Measurements from ENCODE around the gene RGS12.

Gene RGS12

DNA sequence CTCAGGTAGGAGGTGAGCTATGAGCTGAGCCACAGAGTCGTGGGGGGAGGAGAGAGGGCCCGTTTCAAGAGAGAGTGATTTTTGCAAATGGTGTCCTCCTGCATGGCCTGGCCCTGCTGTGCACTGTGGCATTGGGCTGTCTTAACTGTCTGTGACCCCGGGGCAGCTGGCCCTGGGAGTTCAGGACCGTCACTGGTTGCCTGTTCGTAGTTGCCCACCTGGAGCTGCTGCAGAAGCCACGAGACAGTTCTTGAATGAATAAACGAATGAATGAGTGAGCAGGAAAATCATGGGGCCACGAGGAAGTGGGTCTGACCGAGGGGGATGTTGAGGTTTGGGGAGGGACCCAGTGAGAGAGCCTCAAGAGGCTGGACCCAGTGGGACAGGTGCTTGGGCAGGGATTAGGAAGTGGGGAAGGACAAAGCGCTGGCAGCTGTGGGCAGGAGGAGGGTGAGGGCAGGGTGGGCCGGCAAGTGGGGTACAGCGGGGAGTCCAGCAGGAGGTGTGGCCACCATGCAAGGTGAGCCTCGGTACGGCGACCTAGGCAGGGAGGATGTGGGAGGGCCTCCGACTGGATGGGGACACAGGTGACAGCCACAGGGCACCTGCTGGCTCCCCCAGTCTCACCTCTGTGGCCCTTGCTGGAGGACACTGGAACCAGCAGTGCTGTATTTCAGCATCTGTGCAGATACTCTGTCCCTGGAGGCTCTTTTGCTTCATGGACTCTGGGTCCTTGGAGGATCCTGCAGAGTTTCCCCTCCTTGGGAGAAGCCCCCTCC lies 10.2 kb downstream of the RGS12 start:
- Histone ChIP-seq H3K4ac (ENCODE audit: low read depth, low read length) (no peak overlapping the region), H4K12ac (ENCODE audit: low read depth, low read length) (no peak overlapping the region), H2AK5ac (ENCODE audit: low read length) (no peak overlapping the region), H2BK120ac (ENCODE audit: insufficient read depth, low read length, poor library complexity) (no peak overlapping the region), H3K4me2 (ENCODE audit: low read length) (no peak overlapping the region), H3K36me3 (ENCODE audit: control insufficient read depth in 1 of 2, insufficient read depth in 2 of 2, low read length in 2 of 2) (no peaks in the 10 kb centered on the region), H3K4me1 (ENCODE audit: control insufficient read depth in 1 of 2, insufficient read depth in 2 of 2, low read length in 2 of 2) (peaks cover 0 to 3% of the 10 kb centered on the region in 2 experiments), H3K27me3 (ENCODE audit: insufficient read depth, low read length) (no peaks in the 10 kb centered on the region), H3K79me2 (ENCODE audit: control insufficient read depth, insufficient read depth, low read length, poor library complexity) (no peaks in the 10 kb centered on the region), H3K14ac (ENCODE audit: low read length) (no peak overlapping the region), H3K27ac (ENCODE audit: low read depth, low read length) (no peak overlapping the region), H3K9ac (ENCODE audit: low read length) (no peak overlapping the region), H3K18ac (ENCODE audit: low read length) (no peak overlapping the region), H3K23ac (ENCODE audit: low read length) (no peak overlapping the region), H3K4me3 (ENCODE audit: low read depth, low read length) (no peak overlapping the region), H2AFZ (ENCODE audit: insufficient read depth, low read length, poor library complexity) (no peak overlapping the region), H2BK5ac (ENCODE audit: low read depth, low read length, poor library complexity) (no peak overlapping the region), H4K8ac (ENCODE audit: low read depth, low read length) (no peak overlapping the region), H2BK12ac (ENCODE audit: low read length) (no peak overlapping the region), H3K9me3 (ENCODE audit: insufficient read depth, low read depth, low read length) (peaks cover 2% of the 10 kb centered on the region), H3K79me1 (ENCODE audit: low read length) (no peaks in the 10 kb centered on the region), H4K91ac (ENCODE audit: low read depth, low read length) (no peak overlapping the region)
- no CpG with 5 or more reads among the region's 16 CpGs for WGBS (ENCODE audit: extremely low coverage, insufficient coverage, insufficient read length)
- no peak for DNase-seq

DNA sequence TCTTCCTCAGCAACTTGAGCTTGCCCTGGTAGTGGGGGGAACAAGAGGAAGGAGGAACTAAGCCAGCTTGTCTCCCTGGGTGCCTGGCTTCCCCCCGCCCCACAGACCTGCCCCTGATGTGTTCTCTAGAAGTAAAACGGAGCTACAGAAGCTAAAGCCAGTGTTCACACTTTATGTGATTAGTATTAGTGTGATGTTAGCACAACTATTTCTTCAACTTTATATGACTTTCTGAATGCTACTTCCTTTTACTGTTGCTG lies 10.7 kb downstream of the RGS12 start:
- Histone ChIP-seq H2AFZ (ENCODE audit: insufficient read depth, low read length, poor library complexity) (no peak overlapping the region), H3K79me2 (ENCODE audit: control insufficient read depth, insufficient read depth, low read length, poor library complexity) (no peaks in the 10 kb centered on the region), H3K27ac (ENCODE audit: low read depth, low read length) (no peak overlapping the region), H3K14ac (ENCODE audit: low read length) (no peak overlapping the region), H3K9ac (ENCODE audit: low read length) (no peak overlapping the region), H3K9me3 (ENCODE audit: insufficient read depth, low read depth, low read length) (peaks cover 2% of the 10 kb centered on the region), H3K18ac (ENCODE audit: low read length) (no peak overlapping the region), H3K4ac (ENCODE audit: low read depth, low read length) (no peak overlapping the region), H3K23ac (ENCODE audit: low read length) (no peak overlapping the region), H2BK5ac (ENCODE audit: low read depth, low read length, poor library complexity) (no peak overlapping the region), H3K4me2 (ENCODE audit: low read length) (no peak overlapping the region), H2BK12ac (ENCODE audit: low read length) (no peak overlapping the region), H4K91ac (ENCODE audit: low read depth, low read length) (no peak overlapping the region), H4K12ac (ENCODE audit: low read depth, low read length) (no peak overlapping the region), H3K36me3 (ENCODE audit: control insufficient read depth in 1 of 2, insufficient read depth in 2 of 2, low read length in 2 of 2) (no peaks in the 10 kb centered on the region), H2AK5ac (ENCODE audit: low read length) (no peak overlapping the region), H4K8ac (ENCODE audit: low read depth, low read length) (no peak overlapping the region), H2BK120ac (ENCODE audit: insufficient read depth, low read length, poor library complexity) (no peak overlapping the region), H3K4me1 (ENCODE audit: control insufficient read depth in 1 of 2, insufficient read depth in 2 of 2, low read length in 2 of 2) (peaks cover 0 to 3% of the 10 kb centered on the region in 2 experiments), H3K27me3 (ENCODE audit: insufficient read depth, low read length) (no peaks in the 10 kb centered on the region), H3K79me1 (ENCODE audit: low read length) (no peaks in the 10 kb centered on the region), H3K4me3 (ENCODE audit: low read depth, low read length) (no peak overlapping the region)
- no CpG with 5 or more reads among the region's 2 CpGs for WGBS (ENCODE audit: extremely low coverage, insufficient coverage, insufficient read length)
- no peak for DNase-seq

DNA sequence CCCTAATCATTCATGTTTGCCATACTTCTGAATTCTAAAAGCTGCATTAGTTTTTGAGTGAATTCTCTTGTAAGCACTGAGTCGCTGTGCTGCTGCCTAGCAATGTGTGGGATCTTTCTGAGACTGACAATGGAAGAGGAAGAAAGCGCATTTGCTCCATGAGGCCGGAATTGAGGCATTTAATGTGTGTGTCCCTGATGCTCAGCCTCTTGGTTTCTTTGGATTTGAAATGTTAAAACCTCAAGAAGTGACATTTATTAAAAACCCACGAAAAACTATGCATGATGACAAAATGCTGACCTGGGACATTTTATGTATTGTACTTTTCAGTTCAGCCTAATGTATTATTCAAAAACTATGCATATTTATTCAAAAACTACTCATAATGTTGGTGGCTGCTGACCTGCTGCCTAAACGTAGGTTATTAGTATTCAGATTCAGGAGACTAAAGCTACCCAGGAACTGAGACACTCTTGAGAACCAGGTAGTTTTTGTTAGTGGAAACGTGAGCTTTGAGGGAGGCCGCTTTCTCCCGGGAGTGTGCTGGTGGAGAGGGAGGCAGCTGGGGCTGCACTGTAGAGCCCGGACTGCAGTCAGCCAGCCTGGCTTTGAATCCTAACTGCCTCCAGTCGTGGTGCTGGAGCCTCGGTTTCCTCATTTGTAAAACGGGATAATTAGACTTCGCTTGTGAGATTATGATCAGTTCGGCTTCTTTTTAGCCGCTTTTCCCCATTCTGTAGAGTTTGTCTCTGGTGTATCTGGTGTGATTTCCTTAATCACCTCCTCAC lies 11.3 kb downstream of the RGS12 start:
- no peak overlapping the region for H4K8ac ChIP-seq (ENCODE audit: low read depth, low read length)
- H3K9ac ChIP-seq (ENCODE audit: low read length) = no peak overlapping the region
- no peak for DNase-seq
- no peak overlapping the region for H2BK120ac ChIP-seq (ENCODE audit: insufficient read depth, low read length, poor library complexity)
- H3K27ac ChIP-seq (ENCODE audit: low read depth, low read length) = no peak overlapping the region
- H4K12ac ChIP-seq (ENCODE audit: low read depth, low read length) = no peak overlapping the region
- no peak overlapping the region for H2BK5ac ChIP-seq (ENCODE audit: low read depth, low read length, poor library complexity)
- no peak overlapping the region for H3K4me2 ChIP-seq (ENCODE audit: low read length)
- no peak overlapping the region for H2AFZ ChIP-seq (ENCODE audit: insufficient read depth, low read length, poor library complexity)
- no peak overlapping the region for H3K23ac ChIP-seq (ENCODE audit: low read length)
- H3K4me1 ChIP-seq (ENCODE audit: control insufficient read depth in 1 of 2, insufficient read depth in 2 of 2, low read length in 2 of 2) = peaks cover 0 to 3% of the 10 kb centered on the region in 2 experiments
- no peak overlapping the region for H3K4me3 ChIP-seq (ENCODE audit: low read depth, low read length)
- no peak overlapping the region for H2AK5ac ChIP-seq (ENCODE audit: low read length)
- no peaks in the 10 kb centered on the region for H3K27me3 ChIP-seq (ENCODE audit: insufficient read depth, low read length)
- no peak overlapping the region for H4K91ac ChIP-seq (ENCODE audit: low read depth, low read length)
- peaks cover 2% of the 10 kb centered on the region for H3K9me3 ChIP-seq (ENCODE audit: insufficient read depth, low read depth, low read length)
- no peaks in the 10 kb centered on the region for H3K79me1 ChIP-seq (ENCODE audit: low read length)
- no peak overlapping the region for H3K4ac ChIP-seq (ENCODE audit: low read depth, low read length)
- no CpG with 5 or more reads among the region's 15 CpGs for WGBS (ENCODE audit: extremely low coverage, insufficient coverage, insufficient read length)
- no peak overlapping the region for H3K14ac ChIP-seq (ENCODE audit: low read length)
- no peaks in the 10 kb centered on the region for H3K79me2 ChIP-seq (ENCODE audit: control insufficient read depth, insufficient read depth, low read length, poor library complexity)
- no peak overlapping the region for H2BK12ac ChIP-seq (ENCODE audit: low read length)
- H3K36me3 ChIP-seq (ENCODE audit: control insufficient read depth in 1 of 2, insufficient read depth in 2 of 2, low read length in 2 of 2) = no peaks in the 10 kb centered on the region
- no peak overlapping the region for H3K18ac ChIP-seq (ENCODE audit: low read length)

DNA sequence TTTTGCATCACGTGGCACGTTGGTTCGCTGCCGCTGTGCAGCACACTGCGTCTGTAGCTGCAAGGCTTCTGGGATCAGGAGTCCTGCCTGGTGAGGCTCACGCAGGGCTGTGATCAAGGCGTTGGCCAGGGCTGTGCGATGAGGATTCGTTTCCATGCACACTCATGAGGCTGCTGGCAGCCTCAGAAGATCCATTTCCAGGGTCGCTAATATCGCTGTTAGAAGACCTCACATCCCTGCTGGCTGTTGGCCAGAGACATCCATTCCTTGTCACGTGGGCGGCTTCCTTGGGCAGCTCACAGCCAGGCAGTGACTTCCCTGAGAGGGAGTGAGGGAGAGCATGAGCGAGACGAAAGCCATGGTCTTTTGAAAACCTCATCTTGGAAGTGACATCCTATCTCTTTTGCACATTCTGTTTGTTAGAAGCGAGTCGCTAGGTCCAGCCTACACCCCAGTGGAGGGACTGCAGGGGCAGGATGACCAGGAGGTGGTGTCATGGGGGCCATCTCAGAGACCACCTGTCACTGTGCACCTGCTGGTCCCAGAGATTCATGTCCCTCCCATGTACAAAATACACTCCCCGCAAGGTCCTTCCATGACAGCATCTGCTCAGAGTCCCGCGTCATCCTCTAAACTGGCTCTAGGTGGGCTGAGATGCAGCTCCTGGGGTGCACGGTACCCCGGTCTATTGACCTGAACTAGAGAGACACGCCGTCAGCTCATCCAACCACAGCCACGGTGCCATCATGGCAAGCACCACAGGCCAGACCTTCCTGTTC lies 12.2 kb downstream of the RGS12 start:
- Histone ChIP-seq H2AFZ (ENCODE audit: insufficient read depth, low read length, poor library complexity) (no peak overlapping the region), H3K18ac (ENCODE audit: low read length) (no peak overlapping the region), H2BK5ac (ENCODE audit: low read depth, low read length, poor library complexity) (no peak overlapping the region), H3K27ac (ENCODE audit: low read depth, low read length) (no peak overlapping the region), H2BK12ac (ENCODE audit: low read length) (no peak overlapping the region), H3K4me2 (ENCODE audit: low read length) (no peak overlapping the region), H4K8ac (ENCODE audit: low read depth, low read length) (no peak overlapping the region), H3K36me3 (ENCODE audit: control insufficient read depth in 1 of 2, insufficient read depth in 2 of 2, low read length in 2 of 2) (no peaks in the 10 kb centered on the region), H4K12ac (ENCODE audit: low read depth, low read length) (no peak overlapping the region), H3K14ac (ENCODE audit: low read length) (no peak overlapping the region), H3K79me2 (ENCODE audit: control insufficient read depth, insufficient read depth, low read length, poor library complexity) (no peaks in the 10 kb centered on the region), H4K91ac (ENCODE audit: low read depth, low read length) (no peak overlapping the region), H3K9me3 (ENCODE audit: insufficient read depth, low read depth, low read length) (peaks cover 2% of the 10 kb centered on the region), H3K9ac (ENCODE audit: low read length) (no peak overlapping the region), H3K79me1 (ENCODE audit: low read length) (no peaks in the 10 kb centered on the region), H2AK5ac (ENCODE audit: low read length) (no peak overlapping the region), H3K4me3 (ENCODE audit: low read depth, low read length) (no peak overlapping the region), H3K27me3 (ENCODE audit: insufficient read depth, low read length) (no peaks in the 10 kb centered on the region), H2BK120ac (ENCODE audit: insufficient read depth, low read length, poor library complexity) (no peak overlapping the region), H3K4me1 (ENCODE audit: control insufficient read depth in 1 of 2, insufficient read depth in 2 of 2, low read length in 2 of 2) (peaks cover 0 to 3% of the 10 kb centered on the region in 2 experiments), H3K23ac (ENCODE audit: low read length) (no peak overlapping the region), H3K4ac (ENCODE audit: low read depth, low read length) (no peak overlapping the region)
- no CpG with 5 or more reads among the region's 25 CpGs for WGBS (ENCODE audit: extremely low coverage, insufficient coverage, insufficient read length)
- no peak for DNase-seq

Data from trophoblast cell (in vitro differentiated cells and primary cell).